GM18505 (cell line): Measurements from ENCODE around the gene SMIM41.

Source experiments
- ATAC-seq: cut with Tn5 transposase; IDR thresholded peaks from one replicate; pipeline ENCODE4 v1.9.1; 2021; ENCODE audit not compliant: unreplicated experiment
- POLR2A ChIP-seq: IDR thresholded peaks from 4 replicates; pipeline ENCODE4 v1.6.1; 2011; ENCODE audit warnings: borderline replicate concordance; ENCODE audit not compliant: insufficient read depth, insufficient read length; ENCODE audit errors: extremely low read depth

The SMIM41 gene

GRCh38 chr12:52054833-52055730, 24.4 kb upstream of the SMIM41 start:
- no peak for ATAC-seq
- no peak for TF ChIP-seq POLR2A

GRCh38 chr12:52055731-52056711, 23.5 kb upstream of the SMIM41 start:
- ATAC-seq: no peak
- no peak for TF ChIP-seq POLR2A

DNA sequence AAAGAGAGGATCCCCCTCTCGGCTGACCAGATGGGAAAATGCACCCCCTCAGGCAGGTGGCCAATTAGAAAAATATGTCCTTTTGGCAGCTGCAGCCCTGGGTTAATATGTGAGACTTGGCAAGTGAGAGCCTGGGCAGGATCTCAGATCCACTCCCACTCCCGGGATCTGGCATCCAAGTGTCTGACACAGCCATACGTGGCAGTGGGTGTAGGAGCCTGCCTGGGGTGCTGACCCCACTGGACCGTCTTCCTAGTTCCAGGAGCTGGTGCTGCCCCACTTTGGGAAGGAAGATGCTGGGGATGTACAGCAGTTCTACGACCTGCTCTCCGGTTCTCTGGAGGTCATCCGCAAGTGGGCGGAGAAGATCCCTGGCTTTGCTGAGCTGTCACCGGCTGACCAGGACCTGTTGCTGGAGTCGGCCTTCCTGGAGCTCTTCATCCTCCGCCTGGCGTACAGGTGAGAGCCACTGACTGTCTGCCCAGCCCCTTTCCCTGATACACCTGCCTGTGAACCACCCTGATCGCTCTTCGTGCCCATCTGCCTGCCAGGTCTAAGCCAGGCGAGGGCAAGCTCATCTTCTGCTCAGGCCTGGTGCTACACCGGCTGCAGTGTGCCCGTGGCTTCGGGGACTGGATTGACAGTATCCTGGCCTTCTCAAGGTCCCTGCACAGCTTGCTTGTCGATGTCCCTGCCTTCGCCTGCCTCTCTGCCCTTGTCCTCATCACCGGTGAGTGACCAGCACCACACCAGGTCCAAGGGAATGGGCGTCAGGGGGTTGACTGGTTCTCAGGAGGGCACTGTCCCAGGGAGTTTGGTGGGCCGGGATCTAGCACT, 22.5 kb upstream of the SMIM41 start:
- no peak for ATAC-seq
- TF ChIP-seq POLR2A: no peak

DNA sequence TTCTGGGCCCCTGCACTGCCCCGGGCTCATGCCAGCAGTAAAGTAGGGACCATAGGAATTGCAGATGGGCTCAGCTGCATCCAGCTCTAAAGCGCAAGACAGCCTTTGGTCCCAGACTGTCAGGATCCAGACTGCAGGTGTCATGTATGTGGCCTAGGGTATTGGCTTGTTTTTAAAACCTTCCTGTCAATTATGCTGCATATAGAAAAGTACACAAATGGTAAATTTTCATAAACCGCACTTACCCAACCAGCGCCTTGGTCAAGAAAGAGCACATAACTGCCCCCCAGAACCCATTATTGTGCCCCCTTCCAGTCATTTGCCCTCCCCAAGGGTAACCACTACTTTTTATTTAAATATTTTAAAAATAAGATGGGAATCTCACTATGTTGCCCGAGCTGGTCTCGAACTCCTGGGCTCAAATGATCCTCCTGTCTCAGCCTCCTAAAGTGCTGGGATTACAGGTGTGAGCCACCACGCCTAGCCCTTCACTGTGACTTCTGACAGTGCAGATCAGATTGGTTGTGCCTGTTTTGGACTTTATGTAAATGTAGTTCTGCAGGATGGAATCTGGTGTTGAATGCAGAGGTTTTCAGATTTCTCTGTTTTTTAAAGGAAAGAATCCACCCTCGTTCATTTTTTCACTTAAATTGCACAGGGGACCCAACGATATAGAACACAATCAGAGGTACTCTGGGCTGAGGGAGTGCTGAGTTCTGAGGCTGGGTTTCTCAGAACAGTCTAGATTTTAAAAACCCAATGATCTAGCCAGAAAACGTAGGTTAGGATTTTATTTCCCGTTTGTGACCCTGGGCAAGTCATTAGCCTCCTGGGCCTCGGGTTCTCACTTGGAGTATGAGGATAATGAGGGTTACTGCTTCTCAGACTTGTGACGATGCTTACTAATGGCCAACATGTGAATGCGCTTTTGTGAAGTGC, 21.6 kb upstream of the SMIM41 start:
- no peak for TF ChIP-seq POLR2A
- ATAC-seq: no peak

DNA sequence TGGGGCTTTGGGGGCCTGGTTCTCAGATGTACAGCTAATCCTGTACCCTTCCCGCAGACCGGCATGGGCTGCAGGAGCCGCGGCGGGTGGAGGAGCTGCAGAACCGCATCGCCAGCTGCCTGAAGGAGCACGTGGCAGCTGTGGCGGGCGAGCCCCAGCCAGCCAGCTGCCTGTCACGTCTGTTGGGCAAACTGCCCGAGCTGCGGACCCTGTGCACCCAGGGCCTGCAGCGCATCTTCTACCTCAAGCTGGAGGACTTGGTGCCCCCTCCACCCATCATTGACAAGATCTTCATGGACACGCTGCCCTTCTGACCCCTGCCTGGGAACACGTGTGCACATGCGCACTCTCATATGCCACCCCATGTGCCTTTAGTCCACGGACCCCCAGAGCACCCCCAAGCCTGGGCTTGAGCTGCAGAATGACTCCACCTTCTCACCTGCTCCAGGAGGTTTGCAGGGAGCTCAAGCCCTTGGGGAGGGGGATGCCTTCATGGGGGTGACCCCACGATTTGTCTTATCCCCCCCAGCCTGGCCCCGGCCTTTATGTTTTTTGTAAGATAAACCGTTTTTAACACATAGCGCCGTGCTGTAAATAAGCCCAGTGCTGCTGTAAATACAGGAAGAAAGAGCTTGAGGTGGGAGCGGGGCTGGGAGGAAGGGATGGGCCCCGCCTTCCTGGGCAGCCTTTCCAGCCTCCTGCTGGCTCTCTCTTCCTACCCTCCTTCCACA, 20.7 kb upstream of the SMIM41 start:
- TF ChIP-seq POLR2A: no peak

GRCh38 chr12:52059582-52060497, 19.7 kb upstream of the SMIM41 start:
- ATAC-seq: no peak
- no peak for TF ChIP-seq POLR2A

More for the DNA sequence above, 20.7 kb upstream of the SMIM41 start:
- no peak for ATAC-seq

GRCh38 chr12:52060498-52061177, 18.9 kb upstream of the SMIM41 start:
- no peak for TF ChIP-seq POLR2A
- no peak for ATAC-seq

DNA sequence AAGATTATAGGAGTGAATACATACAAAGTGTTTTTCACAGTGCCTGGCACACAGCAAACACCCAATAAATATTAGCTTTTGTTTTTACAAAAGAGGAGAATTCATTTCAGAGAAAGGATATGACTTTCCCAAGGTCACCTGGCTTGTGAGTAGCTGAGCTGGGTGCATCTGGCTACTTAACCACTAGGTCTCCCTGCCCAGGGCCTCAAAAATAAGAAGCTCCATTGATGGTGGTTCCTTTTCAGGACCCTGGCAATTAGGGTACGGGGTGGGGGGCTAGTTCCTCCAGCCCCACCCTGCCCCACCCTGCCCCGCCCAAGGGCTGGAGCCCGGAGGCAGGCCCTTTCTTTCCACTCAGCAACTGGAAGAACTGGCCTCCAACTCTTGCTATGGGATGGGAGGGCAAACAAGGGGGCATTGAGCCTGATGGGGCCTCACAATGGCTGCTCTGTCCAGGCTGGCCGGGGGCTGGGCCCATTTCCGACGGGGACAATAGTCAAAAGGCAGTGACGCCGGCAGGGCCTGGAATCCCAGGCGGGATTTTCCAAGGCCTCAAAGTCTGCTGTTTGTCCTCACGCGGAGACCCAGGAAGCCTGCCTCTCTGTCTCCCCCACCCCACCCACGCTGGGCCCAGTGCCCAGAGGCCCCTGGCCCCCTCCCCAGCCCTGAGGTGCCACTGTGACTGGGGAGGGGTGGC, 17.9 kb upstream of the SMIM41 start:
- ATAC-seq: no peak
- TF ChIP-seq POLR2A: no peak
